NCI-H446 (cell line): ENCODE results near the gene RGS6.

Source experiments
- DNase-seq, 2 experiments: peaks; one replicate each; lab custom pipeline; 2025; lab: John Stamatoyannopoulos, UW

The RGS6 gene

GRCh38 chr14:72164420-72165228 lies 232.4 kb downstream of the RGS6 start:
- DNase-seq = no peak

GRCh38 chr14:72165229-72165698 lies 233.0 kb downstream of the RGS6 start:
- no peak for DNase-seq

- no peak for DNase-seq
Measured at GRCh38 chr14:72169521-72169920, 237.3 kb downstream of the RGS6 start.

GRCh38 chr14:72172049-72172448 lies 239.8 kb downstream of the RGS6 start:
- DNase-seq = no peak

- no peak for DNase-seq
Measured at GRCh38 chr14:72172597-72172996, 240.4 kb downstream of the RGS6 start.

- no peak for DNase-seq
Measured at GRCh38 chr14:72173038-72173720, 240.9 kb downstream of the RGS6 start.

- DNase-seq = no peak
Measured at GRCh38 chr14:72177251-72177650, 245.0 kb downstream of the RGS6 start.

GRCh38 chr14:72178517-72178916 lies 246.3 kb downstream of the RGS6 start:
- DNase-seq = no peak

GRCh38 chr14:72182708-72183432 lies 250.6 kb downstream of the RGS6 start:
- DNase-seq = no peak

- DNase-seq = no peak
Measured at GRCh38 chr14:72183631-72184030, 251.4 kb downstream of the RGS6 start.

GRCh38 chr14:72186523-72186922 lies 254.3 kb downstream of the RGS6 start:
- DNase-seq = no peak

GRCh38 chr14:72196237-72197015 lies 264.2 kb downstream of the RGS6 start:
- no peak for DNase-seq

- no peak for DNase-seq
Measured at GRCh38 chr14:72201645-72202044, 269.4 kb downstream of the RGS6 start.

GRCh38 chr14:72213424-72213823 lies 281.2 kb downstream of the RGS6 start:
- DNase-seq = no peak

- no peak for DNase-seq
Measured at GRCh38 chr14:72215080-72215479, 282.9 kb downstream of the RGS6 start.

GRCh38 chr14:72217135-72217534 lies 284.9 kb downstream of the RGS6 start:
- no peak for DNase-seq

GRCh38 chr14:72222046-72222445 lies 289.8 kb downstream of the RGS6 start:
- no peak for DNase-seq

- no peak for DNase-seq
Measured at GRCh38 chr14:72236629-72237028, 304.4 kb downstream of the RGS6 start.

GRCh38 chr14:72237722-72238666 lies 305.8 kb downstream of the RGS6 start:
- DNase-seq = no peak
